NCI-H1436 treated with DMSO at 0.1 percent for 48 hours (cell line): Measurements from ENCODE around the gene PDE1C.

ENCODE experiments used
- DNase-seq: peaks from one replicate; lab custom pipeline; 2025; lab: John Stamatoyannopoulos, UW

The PDE1C gene

GRCh38 chr7:32074787-32075585, 4.8 kb upstream of the PDE1C start:
- DNase-seq, result no peak

- no peak for DNase-seq
Measured at GRCh38 chr7:32073533-32073932, 3.3 kb upstream of the PDE1C start.

- DNase-seq, result no peak
Measured at GRCh38 chr7:32072397-32072796, 2.2 kb upstream of the PDE1C start.

- no peak for DNase-seq
Measured at GRCh38 chr7:32071466-32072091, 1.4 kb upstream of the PDE1C start.

- no peak for DNase-seq
Measured at GRCh38 chr7:32070051-32070405, 179 bp downstream of the PDE1C start.

GRCh38 chr7:32069116-32069650, 1.0 kb downstream of the PDE1C start:
- no peak for DNase-seq

- no peak for DNase-seq
Measured at GRCh38 chr7:32068411-32069101, 1.7 kb downstream of the PDE1C start.

GRCh38 chr7:32066441-32066840, 3.8 kb downstream of the PDE1C start:
- DNase-seq, result no peak

- DNase-seq, result no peak
Measured at GRCh38 chr7:32063614-32064013, 6.6 kb downstream of the PDE1C start.

GRCh38 chr7:32062150-32062549, 8.1 kb downstream of the PDE1C start:
- no peak for DNase-seq

GRCh38 chr7:32061346-32061745, 8.9 kb downstream of the PDE1C start:
- no peak for DNase-seq

- no peak for DNase-seq
Measured at GRCh38 chr7:32059289-32060011, 10.8 kb downstream of the PDE1C start.

- no peak for DNase-seq
Measured at GRCh38 chr7:32058002-32058401, 12.2 kb downstream of the PDE1C start.

- no peak for DNase-seq
Measured at GRCh38 chr7:32056767-32057166, 13.4 kb downstream of the PDE1C start.

GRCh38 chr7:32053204-32053603, 17.0 kb downstream of the PDE1C start:
- no peak for DNase-seq

- no peak for DNase-seq
Measured at GRCh38 chr7:32051128-32051527, 19.1 kb downstream of the PDE1C start.

- no peak for DNase-seq
Measured at GRCh38 chr7:32049599-32049998, 20.6 kb downstream of the PDE1C start.

GRCh38 chr7:32048970-32049491, 21.2 kb downstream of the PDE1C start:
- no peak for DNase-seq

GRCh38 chr7:32047801-32048200, 22.4 kb downstream of the PDE1C start:
- DNase-seq, result no peak

GRCh38 chr7:32047075-32047474, 23.1 kb downstream of the PDE1C start:
- no peak for DNase-seq

GRCh38 chr7:32045228-32045627, 25.0 kb downstream of the PDE1C start:
- no peak for DNase-seq

- DNase-seq, result no peak
Measured at GRCh38 chr7:32044739-32045138, 25.5 kb downstream of the PDE1C start.
